GM23248 (cell line): ENCODE measurements around the gene ZNF575.

Source experiments
- EZH2 ChIP-seq: fragments of 200-600 bp; sonication (generic); IDR thresholded peaks from 2 replicates; pipeline ENCODE4 v1.6.1; 2018; ENCODE audit warnings: antibody characterized with exemption, mild to moderate bottlenecking; ENCODE audit not compliant: insufficient read depth, poor library complexity, severe bottlenecking
- EZH2phosphoT487 ChIP-seq: fragments of 200-600 bp; sonication (generic); IDR thresholded peaks from 2 replicates; pipeline ENCODE4 v1.6.1; 2018; ENCODE audit warnings: antibody characterized with exemption, moderate library complexity, mild to moderate bottlenecking, low read depth; ENCODE audit not compliant: insufficient read depth

DNA sequence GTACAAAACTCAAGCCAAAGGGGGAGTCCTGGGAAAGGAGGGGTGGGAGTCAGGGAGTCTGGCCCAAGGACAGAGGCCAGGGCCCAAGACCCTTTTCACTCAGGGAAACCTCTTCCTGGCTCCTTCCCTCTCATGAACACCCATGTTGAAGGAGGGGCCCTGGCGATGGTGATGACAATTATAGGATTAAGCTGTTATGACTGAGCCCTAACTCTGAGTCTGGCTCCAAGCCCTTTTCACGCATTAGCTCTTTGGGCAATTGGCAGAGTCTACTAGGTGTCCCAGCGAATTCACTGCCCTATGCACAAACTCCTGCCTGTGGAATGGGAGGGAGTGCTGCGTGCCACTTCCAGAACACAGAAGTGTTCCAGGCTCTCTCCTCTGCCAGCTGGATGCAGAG lies 20.7 kb downstream of the ZNF575 start:
- TF ChIP-seq EZH2phosphoT487 (no peak), EZH2 (no peak)
